ENCODE results near the gene CD109.
"Not testable (repeated sequence)": the region's sequence is repeated elsewhere in the genome, so short reads cannot be mapped to it uniquely, and the experiment has no call there.

The CD109 gene

DNA sequence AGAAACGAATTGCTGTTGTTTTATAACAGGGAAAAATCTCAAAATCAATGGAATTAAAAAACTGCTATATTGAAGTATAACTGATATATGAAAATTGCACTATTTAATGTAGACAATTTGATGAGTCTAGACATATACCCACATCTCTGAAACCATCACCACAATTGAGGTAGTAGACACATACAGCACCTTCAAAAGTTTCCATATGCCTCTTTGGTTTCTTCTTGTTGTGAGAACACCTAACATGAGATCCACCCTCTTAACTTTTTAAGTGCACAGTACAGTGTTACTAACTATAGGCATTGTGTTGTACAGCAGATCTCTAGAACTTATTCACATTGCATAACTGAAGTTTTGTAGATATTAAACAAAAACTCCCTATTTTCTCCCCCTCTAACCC, 28.2 kb upstream of the CD109 start:
- TF ChIP-seq, protein P1, sequence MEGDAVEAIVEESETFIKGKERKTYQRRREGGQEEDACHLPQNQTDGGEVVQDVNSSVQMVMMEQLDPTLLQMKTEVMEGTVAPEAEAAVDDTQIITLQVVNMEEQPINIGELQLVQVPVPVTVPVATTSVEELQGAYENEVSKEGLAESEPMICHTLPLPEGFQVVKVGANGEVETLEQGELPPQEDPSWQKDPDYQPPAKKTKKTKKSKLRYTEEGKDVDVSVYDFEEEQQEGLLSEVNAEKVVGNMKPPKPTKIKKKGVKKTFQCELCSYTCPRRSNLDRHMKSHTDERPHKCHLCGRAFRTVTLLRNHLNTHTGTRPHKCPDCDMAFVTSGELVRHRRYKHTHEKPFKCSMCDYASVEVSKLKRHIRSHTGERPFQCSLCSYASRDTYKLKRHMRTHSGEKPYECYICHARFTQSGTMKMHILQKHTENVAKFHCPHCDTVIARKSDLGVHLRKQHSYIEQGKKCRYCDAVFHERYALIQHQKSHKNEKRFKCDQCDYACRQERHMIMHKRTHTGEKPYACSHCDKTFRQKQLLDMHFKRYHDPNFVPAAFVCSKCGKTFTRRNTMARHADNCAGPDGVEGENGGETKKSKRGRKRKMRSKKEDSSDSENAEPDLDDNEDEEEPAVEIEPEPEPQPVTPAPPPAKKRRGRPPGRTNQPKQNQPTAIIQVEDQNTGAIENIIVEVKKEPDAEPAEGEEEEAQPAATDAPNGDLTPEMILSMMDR (IDR thresholded peaks at IDR 0.05; ENCODE audit: low read depth, low read length), result no peak
- DNase-seq (ENCODE audit: low read depth in 2 of 2), result no peak
- H3K4me3 ChIP-seq (replicated peaks in 1 of 2; ENCODE audit: low read depth in 2 of 2, low read length in 2 of 2), result no peak overlapping the region

DNA sequence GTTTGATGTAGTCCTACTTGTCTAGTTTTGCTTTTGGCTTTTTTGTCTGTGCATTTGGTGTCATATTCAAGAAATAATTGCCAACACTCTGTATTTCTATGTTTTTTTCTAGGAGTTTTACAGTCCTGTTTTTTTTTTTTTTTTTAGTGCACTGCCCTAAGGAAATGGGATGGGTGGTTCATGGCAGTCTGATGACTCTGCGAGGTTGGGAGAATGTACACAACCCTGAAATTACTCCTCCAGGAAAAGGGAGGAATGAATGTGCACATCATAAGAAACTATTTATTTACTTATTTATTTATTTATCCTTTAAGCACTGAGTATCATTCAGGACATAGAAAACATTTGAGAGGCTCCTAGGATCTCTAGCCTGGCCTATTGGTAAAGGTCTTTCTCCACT, 27.0 kb upstream of the CD109 start:
- TF ChIP-seq, protein P1 (IDR thresholded peaks at IDR 0.05; ENCODE audit: low read depth, low read length), result no peak
- no peak overlapping the region for H3K4me3 ChIP-seq (replicated peaks in 1 of 2; ENCODE audit: low read depth in 2 of 2, low read length in 2 of 2)
- no peak for DNase-seq (ENCODE audit: low read depth in 2 of 2)

DNA sequence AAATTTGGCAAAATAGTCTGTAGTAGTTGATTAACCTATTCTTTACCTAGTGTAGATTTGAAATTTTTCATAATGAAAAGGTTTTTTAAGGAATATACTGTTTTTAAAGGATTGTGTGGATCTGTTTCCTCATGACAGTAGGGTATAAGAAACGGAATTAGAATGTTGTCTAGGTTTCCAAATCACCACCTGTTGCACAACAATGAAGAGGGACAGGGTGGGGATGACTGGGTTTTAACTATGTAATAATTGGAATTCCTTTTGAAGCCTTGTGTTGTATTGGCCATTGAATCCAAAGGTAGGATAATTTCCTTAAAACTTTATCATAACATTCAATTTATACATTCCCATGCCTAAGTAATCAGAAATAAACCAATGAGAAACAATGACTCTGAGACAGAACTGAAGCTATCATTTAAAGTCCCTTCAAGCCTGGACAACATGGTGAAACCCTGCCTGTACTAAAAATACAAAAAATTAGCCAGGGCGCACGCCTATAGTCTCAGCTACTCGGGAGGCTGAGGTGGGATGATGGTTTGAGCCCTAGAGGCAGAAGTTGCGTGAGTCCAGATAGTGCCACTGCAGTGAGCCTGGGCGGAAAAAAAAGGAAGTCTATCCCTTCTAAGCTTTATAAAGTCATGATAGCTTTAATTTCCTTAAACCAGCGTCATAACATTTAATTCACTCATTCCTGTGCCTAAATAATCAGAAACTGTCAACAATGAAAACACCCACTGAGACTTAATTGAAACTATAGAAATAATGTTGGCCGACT, 23.9 kb upstream of the CD109 start:
- H3K4me3 ChIP-seq (replicated peaks in 1 of 2; ENCODE audit: low read depth in 2 of 2, low read length in 2 of 2), result no peak overlapping the region
- DNase-seq (ENCODE audit: low read depth in 2 of 2), result peak in 1 of 2 donors; percentile 33
- TF ChIP-seq, protein P1 (IDR thresholded peaks at IDR 0.05; ENCODE audit: low read depth, low read length), result no peak

DNA sequence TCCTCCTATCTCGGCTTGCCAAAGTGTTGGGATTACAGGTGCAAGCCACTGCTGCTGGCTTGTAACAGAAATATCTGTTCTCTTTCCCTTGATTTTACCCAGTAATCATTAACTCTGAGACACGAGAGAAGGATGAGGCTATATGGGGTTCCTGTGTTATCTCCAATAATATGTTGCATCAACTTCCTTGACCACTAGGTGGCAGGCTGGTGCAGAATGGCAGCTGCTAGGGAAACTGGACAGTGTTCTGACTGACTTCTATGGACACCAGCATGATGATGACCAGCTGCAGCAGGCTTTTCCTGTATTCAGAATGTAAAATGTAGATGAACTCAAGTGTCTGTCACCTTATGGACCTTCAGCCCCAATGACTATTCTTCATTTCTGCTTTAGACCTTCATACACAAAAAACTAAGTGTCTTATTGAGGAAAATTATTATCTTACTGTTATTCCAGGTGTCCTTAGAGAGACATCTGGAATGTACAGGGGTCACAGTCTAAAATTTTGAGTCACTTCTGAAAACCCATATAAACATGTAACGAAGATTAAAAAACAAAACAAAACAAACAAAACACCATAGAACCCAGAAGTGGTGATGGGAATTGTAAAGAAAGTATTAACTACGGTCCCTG, 20.4 kb upstream of the CD109 start:
- no peak overlapping the region for H3K4me3 ChIP-seq (replicated peaks in 1 of 2; ENCODE audit: low read depth in 2 of 2, low read length in 2 of 2)
- DNase-seq (ENCODE audit: low read depth in 2 of 2), result peak; percentile 83 to 86
- TF ChIP-seq, protein P1 (IDR thresholded peaks at IDR 0.05; ENCODE audit: low read depth, low read length), result peak; percentile 89

DNA sequence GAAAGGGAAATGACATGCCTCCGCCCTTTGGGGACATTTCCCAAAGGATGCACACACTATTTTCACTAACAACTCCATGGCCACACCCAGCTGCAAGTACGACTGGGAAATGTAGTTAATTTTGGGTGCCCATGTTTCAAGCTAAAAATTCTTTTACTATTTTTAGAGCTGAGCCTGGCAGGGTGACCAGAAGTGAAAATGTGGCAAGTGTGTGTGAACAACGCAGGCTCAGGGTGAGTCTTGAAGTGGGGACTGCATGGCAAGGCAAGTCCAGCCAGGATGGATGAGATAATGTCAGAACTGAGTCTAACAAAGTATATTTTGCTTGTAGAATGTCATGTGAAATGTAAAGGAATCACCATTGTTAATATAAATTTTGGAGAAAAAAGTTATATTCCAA, 17.0 kb upstream of the CD109 start:
- TF ChIP-seq, protein P1 (IDR thresholded peaks at IDR 0.05; ENCODE audit: low read depth, low read length), result no peak
- no peak for DNase-seq (ENCODE audit: low read depth in 2 of 2)
- H3K4me3 ChIP-seq (replicated peaks in 1 of 2; ENCODE audit: low read depth in 2 of 2, low read length in 2 of 2), result no peak overlapping the region

DNA sequence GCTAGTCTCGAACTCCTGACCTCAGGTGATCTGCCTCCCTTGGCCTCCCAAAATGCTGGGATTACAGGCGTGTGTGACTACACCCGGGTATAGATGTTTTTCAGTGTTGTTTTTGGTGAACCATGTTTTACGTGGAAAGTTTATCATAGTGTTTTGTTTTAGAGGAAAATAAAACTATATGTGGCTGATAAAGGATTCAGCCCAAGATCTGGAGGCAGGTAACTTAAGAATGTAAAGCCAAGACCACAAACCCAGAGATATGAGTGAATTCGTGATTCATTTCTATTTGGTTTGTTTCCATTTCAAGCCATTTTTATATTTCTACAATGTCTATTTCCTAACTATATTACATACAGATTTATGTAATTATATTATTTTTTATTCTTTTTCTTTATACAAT, 16.2 kb upstream of the CD109 start:
- not testable (repeated sequence) for DNase-seq (ENCODE audit: low read depth in 2 of 2); H3K4me3 ChIP-seq (replicated peaks in 1 of 2; ENCODE audit: low read depth in 2 of 2, low read length in 2 of 2)

DNA sequence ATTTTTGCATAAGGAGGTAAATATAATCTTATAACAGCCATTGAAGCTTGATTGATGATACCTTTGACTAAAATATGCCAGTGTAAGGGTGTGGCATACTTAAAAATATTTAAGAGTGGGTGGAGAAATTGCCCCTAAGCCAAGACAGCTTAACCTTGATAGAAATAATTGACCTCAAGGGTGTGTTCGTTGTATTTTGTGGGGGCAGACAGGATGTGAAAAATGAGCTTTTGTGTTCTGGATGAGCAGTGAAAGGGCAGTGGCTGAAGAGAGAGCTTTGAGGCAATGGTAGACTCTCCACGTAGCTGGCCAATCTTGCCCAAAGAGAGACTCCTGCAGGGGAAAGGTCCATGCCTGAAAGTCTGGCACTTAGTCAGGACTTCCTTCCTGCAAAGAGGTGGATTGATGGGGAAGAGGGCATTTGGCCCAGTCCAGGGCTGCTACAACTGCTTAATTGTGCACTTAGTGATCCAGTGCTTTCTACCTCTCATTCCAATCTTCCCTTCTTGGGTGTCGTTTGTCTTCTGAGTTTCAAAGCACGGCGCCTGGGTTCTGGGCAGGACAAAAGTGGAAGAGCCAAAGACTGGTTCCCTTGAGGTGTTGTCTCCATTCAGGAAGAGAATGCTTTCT, 15.6 kb upstream of the CD109 start:
- TF ChIP-seq, protein P1 (IDR thresholded peaks at IDR 0.05; ENCODE audit: low read depth, low read length), result no peak
- H3K4me3 ChIP-seq (replicated peaks in 1 of 2; ENCODE audit: low read depth in 2 of 2, low read length in 2 of 2), result no peak overlapping the region
- DNase-seq (ENCODE audit: low read depth in 2 of 2), result no peak

DNA sequence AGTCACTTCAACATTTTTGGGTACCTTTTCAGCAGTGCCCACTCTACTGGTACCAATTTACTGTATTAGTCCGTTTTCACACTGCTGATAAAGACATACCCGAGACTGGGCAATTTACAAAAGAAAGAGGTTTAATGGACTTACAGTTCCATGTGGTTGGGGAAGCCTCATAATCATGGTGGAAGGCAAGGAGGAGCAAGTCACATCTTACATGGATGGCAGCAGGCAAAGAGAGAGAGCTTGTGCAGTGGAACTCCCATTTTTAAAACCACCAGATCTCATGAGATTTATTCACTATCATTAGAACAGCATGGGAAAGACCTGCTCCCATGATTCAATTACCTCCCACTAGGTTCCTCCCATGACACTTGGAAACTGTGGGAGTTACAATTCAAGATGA, 12.4 kb upstream of the CD109 start:
- not testable (repeated sequence) for DNase-seq (ENCODE audit: low read depth in 2 of 2); H3K4me3 ChIP-seq (replicated peaks in 1 of 2; ENCODE audit: low read depth in 2 of 2, low read length in 2 of 2)

All from cardiac fibroblast (primary cell).